ENCODE measurements around the gene PABPN1L. TPM values are rescaled to one million over a fixed set of nuclear protein-coding genes. Genes with fewer than 3 reads are reported as not detected.
A peak's percentile ranks its signal among the peaks of the same experiment; 100 is the strongest.

The PABPN1L gene
- total RNA-seq, 1 donor from 2014 or later: not detected

DNA sequence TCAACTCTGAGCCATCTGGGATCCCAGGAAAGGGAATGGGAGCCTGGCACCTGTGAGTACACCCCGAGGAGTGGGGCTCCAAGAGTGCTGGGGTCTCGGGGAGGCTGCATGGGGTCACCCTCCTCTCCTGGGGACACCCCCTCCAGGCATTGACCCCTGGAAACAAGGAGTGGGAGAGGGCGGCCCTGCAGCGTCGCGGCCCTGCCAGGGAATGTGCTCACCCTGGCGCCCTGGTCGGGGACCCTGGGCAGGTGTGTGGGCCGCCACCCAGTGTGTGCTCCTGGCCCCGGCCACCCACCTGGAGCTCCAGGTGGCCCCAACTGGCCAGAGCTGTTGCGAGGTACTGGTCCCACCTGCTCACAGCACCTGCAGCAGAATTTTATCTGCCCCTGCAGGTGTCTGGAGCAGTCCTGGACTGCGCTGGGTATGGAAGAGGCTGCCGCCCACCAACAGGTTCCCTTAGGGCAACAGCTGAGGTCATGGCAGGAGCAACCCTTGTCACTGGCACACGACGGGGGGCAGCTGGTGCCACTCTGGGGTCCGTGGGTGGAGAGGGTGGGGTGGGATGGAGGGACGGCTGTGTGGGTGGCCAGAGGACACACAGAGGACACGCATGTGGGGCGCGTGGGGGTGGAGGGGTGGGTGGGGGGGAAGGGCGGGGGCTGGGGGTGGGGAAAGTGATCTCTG, 5.4 kb upstream of the PABPN1L start:
- FAIRE-seq (no peak), DNase-seq (ENCODE audit: low spot score in 2 of 2) (no peak)

DNA sequence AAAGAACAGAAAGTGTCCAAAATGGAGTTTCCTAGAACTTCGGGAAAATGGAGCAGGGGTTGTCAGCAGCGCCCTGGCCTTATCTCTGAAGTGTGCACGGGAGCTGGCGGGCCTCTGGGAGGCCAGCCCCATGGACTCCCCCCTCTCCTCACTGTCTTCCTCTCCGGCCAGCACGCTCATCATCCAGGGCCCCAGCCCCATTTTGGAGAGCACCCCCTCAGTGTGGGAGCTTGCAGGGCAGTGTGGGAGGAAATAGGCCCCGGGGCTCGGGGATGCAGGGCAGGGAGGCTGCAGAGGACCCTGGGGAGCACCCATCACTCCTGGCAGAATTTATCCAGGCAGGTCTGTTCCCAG, 4.9 kb upstream of the PABPN1L start:
- DNase-seq (ENCODE audit: low spot score in 2 of 2): no peak
- no peak for FAIRE-seq

DNA sequence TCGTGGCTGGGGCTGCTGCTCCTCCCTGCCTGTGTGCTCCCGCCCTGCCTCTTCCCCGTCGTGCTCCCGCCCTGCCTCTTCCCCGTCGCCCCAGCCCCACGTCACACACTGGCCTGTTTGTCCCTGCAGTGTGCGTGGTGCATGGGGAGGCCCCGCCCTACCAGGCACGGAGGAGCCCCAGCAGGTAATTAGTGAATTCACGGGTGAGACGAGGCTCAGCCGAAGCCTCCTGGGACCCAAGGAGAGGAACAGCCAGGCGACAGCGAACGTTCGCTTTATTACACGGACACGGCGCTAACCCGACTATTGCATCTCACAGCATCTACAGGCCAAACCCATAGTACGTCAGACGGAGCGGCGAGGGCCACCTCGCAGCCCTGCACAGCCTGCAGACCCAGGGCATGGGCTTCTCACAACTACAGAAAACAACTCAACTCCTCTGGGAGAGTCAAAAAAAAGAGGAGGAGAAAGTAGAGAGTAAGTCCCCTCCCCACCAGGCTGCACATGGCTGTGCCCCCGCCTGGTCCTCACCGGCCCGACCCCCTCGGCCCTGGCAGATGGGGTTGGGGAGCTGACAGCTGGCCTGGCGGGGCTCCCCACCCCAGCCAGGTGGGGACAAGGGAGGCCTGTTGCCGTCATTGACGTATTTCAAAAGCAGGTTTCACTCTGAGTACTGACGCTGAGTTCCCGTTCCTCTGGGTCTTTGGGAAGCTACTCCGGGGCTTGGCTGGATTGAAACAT, 4.3 kb upstream of the PABPN1L start:
- DNase-seq (ENCODE audit: low spot score in 2 of 2) (no peak), FAIRE-seq (no peak)

DNA sequence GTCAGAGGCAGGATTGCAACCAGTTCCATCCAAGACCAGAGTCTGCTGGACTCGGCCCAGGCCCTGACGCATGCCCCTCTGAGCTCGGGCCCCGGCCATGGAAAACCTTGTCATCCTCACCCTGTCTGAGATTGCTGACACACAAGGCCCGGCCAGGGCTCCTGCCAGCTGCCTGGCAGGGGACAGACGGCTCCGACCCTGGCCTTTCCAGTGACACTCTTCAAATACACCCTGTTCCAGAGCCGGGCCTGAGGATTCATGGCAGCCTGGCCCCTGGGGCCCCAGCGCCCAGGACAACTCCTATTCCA, 3.2 kb upstream of the PABPN1L start:
- DNase-seq (ENCODE audit: low spot score in 2 of 2) (no peak), FAIRE-seq (no peak)

DNA sequence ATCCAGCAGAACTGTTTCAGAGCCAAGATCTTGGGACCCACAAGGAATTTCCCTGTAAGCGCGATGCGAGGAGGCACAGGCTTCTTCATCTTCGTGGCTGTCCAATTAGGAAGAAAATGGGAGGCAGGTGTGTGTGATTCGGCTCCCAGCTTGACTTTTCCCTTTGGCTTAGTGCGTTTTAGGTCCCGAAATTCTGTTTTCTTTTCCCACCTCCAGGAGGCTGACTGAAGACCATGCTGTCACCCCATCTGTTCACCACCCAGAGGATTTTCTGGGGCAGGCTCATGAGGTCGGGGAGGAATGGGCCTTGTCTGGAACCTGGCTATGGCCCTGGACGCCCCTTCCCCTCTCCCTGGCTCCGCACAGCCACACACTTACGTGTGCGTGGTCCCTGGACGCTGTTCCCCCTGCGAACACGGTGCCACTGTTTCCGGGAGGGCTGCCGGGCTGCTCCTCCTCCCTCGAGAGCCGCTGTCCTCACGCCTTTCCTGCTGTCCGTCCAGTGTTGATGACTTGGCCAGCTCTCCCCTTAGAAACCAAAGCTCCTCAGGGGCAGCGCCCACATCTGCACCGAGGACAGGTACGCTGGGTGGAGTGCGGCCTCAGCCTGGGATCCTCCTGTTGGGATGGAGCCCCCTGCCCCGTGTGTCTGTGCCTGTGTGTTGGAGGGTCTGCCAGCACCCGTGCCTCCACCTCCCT, 2.7 kb upstream of the PABPN1L start:
- no peak for FAIRE-seq

DNA sequence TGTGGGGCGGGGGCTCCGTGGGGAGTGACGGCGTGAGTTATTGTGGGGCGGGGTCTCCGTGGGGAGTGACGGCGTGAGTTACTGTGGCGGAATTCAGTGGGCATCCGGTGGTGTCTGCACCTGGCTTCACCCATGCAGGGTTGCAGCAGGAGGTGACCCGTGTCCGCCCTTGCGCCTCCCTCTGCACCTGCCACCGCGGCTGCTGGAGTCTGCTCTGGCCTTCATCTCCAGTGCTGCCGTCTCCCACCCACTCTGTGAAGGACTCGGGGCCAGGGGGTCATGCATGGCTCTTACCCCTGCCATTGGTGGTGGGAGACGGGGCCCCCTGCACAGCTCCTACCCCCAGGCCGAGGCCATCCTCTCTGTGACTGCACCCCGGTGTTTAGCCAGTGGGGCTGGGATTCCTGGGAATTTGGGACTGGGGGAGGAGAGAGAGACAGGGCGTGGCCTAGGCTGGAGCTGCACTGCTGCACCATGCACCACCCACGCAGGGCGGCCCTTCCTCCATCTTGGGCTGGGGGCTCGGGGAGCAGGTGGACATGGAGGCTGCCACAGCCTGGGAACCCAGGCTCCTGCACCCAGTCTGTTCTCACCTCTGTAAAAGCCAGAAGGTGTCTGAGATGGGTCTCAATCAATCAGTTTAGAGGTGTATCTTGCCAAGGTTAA, 1.3 kb upstream of the PABPN1L start:
- FAIRE-seq (no peak), DNase-seq (ENCODE audit: low spot score in 2 of 2) (no peak)

More for the DNA sequence above, 2.7 kb upstream of the PABPN1L start:
- no peak for DNase-seq (ENCODE audit: low spot score in 2 of 2)

DNA sequence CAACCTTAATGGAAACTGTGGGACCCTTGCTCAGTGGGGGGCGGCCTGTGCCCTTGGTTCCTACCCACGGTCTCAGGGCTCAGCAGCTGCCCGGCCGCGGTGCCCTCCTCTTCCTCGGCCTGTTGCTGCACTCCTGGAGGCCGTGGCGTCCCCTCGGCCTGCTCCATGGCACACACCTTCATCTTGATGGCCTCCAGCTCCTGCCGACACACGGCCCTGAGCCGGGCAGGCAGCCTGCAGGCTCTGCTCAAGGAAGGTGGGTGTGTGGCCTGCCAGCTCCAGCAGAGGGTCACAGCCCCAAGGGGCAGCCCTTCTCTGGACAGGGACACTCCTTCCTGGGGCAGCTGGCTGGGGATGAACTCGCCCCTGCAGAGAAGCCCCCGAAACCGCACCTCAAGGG, 718 bp downstream of the PABPN1L start:
- FAIRE-seq: no peak
- DNase-seq (ENCODE audit: low spot score in 2 of 2): no peak

DNA sequence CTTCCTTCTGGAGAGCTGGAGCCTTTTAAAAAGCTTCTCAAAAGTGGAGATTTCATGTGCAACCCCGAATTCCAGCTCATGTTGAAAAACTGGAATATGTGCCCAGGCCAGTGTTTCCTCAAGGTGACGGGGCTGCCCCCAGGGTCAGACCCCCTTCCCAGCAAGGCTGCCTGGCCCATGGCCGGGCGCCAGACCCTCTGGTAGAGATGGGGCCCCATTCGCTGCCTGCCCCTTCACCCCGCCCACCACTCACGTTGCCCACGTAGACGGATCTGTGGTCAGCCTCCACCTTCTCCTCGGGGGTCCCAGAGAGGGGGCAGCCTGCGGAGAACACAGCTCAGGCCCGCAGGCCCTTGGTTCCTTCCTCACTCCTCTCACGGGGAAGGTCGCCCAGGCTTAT, 1.1 kb downstream of the PABPN1L start:
- DNase-seq (ENCODE audit: low spot score in 2 of 2) (no peak), FAIRE-seq (no peak)

DNA sequence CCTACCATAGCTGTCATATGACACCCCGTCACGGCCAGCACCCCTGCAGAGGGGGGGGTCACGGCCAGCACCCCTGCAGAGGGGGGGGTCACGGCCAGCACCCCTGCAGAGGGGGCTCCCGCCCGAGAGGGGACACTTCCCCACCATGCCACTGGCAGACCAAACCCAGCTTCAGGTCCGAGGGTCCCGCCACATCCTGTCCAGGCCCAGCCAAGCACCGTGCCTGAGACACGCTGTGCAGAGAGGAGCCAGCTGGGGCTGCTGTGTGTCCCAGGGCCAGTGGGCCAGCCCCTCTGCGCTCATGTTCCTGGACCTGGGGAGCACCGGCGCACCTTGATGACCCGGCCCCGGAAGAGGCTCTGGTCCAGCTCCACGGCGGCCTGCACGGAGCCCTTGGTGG, 1.9 kb downstream of the PABPN1L start:
- no peak for DNase-seq (ENCODE audit: low spot score in 2 of 2)
- FAIRE-seq: no peak

DNA sequence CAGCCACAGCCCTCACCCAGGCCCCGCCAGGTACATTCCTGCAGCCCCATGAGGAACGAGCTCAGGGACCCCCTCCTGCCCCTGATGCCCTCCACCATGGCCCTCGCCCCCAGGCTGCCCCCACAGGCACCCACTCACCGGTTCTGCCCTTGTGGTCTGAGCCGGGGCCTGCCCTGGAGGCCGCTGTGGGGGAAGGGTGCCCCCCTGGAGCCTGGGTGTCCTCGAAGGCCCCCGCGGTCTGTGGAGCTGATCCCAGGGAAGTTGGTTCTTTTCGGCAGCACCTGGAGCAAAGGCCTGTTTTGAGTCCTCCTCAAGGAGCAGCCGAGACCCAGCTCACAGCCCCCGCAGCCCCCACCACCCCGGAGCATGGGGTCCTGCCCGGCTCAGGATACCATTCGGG, 2.4 kb downstream of the PABPN1L start:
- FAIRE-seq (no peak), DNase-seq (ENCODE audit: low spot score in 2 of 2) (no peak)

DNA sequence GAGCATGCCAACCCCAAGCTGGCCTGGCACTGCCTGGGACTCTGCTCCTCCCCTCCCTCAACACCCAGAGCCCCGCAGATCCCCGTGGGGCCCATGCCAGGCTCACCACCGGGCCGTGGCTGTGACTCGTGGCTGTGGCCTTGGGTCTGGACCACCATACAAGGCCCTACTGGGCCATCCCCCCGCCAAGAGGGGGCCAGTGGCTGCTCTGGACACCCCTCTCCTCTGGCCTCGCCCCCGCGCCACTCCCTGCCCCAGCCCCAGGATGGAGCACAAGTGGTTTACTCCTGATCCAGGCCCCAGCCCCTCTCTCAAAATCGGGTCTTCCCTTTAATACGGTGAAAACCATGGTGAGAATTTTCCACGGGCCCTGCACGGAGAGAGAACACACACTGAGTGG, 3.0 kb downstream of the PABPN1L start:
- no peak for DNase-seq (ENCODE audit: low spot score in 2 of 2)
- no peak for FAIRE-seq

DNA sequence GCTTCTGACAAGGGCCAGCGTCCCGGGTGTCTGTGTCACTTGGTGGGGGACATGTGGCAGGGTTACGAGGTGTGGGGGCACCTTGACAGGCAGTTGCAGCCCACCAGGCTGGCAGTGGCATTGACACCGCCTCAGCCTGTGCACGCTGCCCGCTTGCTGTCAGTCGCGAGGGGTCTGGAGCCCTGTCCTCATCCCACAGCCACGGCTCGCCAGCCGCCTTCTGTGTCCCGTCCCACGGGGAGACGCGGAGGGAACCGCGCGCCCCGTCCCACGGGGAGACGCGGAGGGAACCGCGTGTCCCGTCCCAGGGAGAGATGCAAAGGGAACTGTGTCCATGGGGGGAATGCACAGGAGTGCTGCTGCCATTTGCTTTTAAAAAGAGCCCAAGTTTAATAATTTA, 3.5 kb downstream of the PABPN1L start:
- FAIRE-seq: no peak
- no peak for DNase-seq (ENCODE audit: low spot score in 2 of 2)

DNA sequence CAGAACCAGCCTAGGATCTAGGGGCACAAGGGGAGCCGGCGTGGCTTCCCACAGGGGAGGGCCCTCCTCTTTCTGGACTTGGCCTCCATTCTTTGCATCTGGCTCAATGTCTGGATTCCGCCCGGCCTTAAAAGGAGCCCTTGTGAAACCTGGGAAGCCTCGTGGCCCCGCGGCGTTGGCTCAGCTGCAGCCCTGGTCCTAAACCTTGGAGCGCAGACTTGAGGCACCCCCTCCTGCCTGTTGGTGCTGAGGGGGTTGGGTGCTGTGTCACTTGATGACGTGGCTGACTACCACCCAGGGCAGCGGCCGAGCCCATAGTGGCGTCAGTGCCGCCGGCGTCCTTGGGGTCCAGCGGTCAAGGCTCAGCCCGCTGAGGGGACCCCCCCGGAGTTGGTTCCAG, 5.1 kb downstream of the PABPN1L start:
- FAIRE-seq (no peak), DNase-seq (ENCODE audit: low spot score in 2 of 2) (no peak)

DNA sequence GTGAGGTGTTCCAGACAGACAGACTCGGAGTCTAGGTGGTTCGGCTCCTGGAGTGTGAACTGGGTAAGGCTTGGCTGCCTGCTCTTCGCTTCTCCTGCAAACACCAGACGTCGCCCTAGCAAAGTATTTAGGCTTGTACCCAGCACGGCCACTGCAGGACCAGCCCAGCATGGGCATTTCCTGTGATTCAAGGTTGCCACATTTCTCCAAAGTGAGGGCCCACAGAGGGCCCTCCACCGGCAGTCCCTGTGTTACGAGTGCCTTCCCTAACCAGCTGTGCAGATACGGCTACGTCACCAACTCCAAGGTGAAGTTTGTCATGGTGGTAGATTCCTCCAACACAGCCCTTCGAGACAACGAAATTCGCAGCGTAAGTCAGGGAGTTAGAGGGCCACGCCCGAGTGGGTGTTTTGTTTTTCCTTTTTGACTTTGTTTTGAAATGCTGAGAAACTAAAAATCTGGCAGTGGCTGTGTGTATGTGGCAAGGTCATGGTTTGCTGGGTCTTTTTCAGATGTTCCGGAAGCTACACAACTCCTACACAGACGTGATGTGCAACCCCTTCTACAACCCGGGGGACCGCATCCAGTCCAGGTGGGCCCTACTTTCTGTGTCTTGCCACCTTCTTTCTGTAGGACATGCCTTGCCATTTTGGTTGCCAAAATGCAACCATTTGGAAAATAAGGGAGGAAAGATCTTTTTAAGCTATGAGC, 6.9 kb downstream of the PABPN1L start:
- DNase-seq (ENCODE audit: low spot score in 2 of 2): no peak
- FAIRE-seq: no peak

DNA sequence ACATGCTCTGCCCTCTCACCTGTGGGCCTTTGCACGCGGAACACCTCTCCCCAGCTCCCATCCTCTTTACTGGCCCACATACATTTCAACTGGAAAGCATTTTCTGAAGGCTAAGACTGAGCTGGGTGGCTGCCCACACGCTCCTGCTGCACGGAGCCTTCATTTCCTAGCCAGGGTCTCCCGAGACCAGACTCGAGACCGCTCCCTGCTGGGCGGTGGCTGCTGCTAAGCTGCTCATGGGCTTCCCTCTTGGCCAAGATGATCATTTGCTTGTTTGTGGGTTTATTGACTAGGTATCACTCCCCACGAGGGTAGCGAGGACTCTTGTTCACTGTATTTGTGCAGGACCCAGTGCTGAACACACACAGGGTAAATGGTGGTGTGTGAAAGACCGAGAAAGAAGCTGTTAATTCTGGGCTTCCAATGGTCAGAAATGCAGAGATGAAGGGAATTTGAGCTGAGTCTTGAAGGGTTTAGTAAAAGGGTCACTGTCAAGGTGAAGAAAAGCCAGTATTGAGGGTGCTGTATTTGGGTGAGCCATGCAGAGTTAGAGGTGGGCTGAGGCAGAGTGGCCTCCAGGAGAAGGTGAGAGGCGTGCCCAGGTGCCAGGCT, 8.6 kb downstream of the PABPN1L start:
- no peak for FAIRE-seq
- DNase-seq (ENCODE audit: low spot score in 2 of 2): peak; percentile 79 to 84

DNA sequence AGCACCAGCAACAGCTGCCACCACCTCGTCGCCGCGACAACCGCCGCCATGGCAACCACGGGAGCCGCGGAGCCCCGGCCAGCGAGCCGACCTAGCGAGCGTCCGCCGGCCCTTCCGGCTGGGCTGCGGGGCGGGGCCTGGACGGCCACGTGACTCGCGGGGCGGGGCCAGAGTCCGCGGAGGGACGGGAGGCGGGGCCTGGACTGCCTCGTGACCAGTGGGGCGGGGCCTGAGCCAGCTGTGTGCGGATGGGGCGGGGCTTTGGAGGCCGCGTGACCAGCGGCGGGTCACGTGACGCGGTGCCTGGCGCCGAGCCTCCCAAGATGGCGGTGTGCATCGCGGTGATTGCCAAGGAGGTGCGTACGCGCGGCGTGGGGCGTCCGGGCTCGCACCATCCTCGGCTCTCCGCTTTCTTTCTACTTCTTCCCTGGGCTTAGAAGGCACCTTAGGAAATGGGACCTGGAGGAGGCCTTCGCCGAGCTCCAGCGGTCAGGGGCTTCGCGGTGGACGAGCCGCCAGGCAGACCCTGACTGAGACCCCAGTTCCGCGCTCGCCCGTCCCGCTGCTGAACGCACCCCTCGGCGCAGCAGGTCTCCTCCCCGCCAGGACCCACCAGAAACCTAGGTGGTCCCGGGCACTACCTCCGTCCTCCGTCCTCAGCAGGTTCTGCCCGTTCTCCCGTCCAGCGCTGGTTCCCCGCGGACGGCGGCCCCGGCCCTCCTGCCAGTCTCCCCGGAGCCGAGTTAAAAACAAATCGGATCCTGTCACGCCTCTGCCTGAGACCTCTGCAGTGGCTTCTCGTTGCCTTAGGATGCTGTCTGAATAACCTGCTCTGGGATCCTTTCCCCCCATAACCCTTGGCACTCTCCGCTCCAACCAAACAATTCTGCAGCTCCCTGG, 9.4 kb downstream of the PABPN1L start, which contains the start of the genes GALNS and TRAPPC2L:
Gene GALNS (minus strand): TSS at position 120 of the 900 bp plus-strand sequence. CDS start 70 bp downstream, at position 50.
Gene TRAPPC2L (plus strand): TSS at position 300 of the 900 bp plus-strand sequence. CDS start 24 bp downstream, at position 324.
- FAIRE-seq (no peak), DNase-seq (ENCODE audit: low spot score in 2 of 2) (peak; percentile 100)

DNA sequence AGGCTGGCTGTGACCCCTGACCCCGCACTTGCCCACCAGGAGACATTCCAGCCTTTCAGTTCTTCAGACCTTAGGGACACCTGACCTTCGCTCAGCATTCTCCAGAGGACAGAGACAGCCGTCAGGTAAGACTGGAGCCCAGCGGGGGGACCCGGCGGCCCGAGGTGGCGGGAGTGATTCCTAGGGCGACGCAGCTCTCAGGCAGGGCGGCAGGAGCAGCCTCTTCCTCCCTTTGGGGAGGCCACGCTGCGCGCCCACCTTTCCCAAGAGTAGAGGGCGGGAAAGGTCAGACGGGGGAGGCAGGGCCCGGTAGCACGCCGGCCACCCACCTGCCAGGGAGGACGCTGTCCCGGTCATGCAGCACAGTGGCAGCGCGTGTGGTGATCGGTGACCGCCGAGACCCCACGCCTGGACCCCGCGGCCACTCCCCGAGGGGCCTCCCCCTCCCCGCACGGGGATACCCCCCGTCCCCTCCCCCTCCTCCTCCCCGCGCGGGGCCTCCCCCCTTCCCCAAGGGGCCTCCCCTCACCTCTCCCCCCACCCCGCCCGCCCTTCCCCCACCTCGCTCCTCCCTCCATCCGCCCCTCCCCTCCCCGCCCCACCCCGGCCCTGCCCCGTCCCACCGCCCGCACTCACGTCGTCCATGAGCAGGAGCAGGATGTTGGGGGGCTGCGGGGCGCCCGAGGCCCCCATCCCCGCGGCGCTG, 10.2 kb downstream of the PABPN1L start:
- no peak for FAIRE-seq
- DNase-seq (ENCODE audit: low spot score in 2 of 2): no peak

DNA sequence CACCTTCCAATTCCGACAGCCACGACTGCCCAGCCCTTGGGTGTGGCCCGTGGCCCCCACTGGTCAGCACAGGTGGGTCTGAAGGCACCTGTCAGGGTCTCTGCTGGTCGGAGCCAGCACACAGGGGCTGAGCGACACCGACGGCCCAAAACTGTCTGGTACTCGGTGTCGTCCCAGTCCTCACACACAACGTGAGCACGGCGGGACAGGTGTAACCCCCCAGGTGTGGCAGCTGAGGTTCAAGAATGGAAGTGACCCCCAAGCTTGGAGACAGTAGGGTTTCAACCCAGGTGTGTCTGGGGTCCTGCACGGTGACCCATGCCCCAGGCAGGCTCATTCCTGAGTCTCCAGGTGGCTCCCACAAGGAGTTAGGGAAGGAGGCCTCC, 10.7 kb downstream of the PABPN1L start:
- no peak for FAIRE-seq
- DNase-seq (ENCODE audit: low spot score in 2 of 2): no peak
